Ovary (tissue), 9 donors: ENCODE data around the gene COLGALT1. TPM values are rescaled to one million over a fixed set of nuclear protein-coding genes. Genes with fewer than 3 reads are reported as not detected.
A peak's percentile ranks its signal among the peaks of the same experiment; 100 is the strongest.
"Not testable (repeated sequence)": the region's sequence is repeated elsewhere in the genome, so short reads cannot be mapped to it uniquely, and the experiment has no call there.

ENCODE experiments used
- DNase-seq, 5 donors: peaks; one replicate each; pipeline ENCODE4 v3.0.0-alpha.2; 2019 to 2020
- H3K27ac ChIP-seq, 2 donors: fragments of 200-600 bp; one replicate each; pipeline versions ENCODE4 v1.5.1 to v1.8.0; 2019 to 2022
- H3K27me3 ChIP-seq: fragments of 200-600 bp; one replicate; pipeline ENCODE4 v1.8.0; 2022
- H3K36me3 ChIP-seq: fragments of 200-600 bp; sonication (generic); one replicate; pipeline ENCODE4 v1.5.1; 2019
- H3K4me1 ChIP-seq: one replicate; pipeline ENCODE4 v1.8.1; 2013; ENCODE audit warnings: mild to moderate bottlenecking, moderate library complexity; ENCODE audit not compliant: insufficient read depth
- H3K4me3 ChIP-seq: fragments of 200-600 bp; sonication (generic); one replicate; pipeline ENCODE4 v1.5.1; 2017
- H3K9me3 ChIP-seq, 2 donors: fragments of 200-600 bp in 1 of 2; sonication (generic) in 1 of 2; one replicate each; pipeline versions ENCODE4 v1.5.1 to v1.8.1; 2013 to 2019; ENCODE audit warnings: mild to moderate bottlenecking in 1 of 2, moderate library complexity in 1 of 2
- CTCF ChIP-seq, 3 donors: fragments of 450-650 bp in 2 of 3; fragments of 200-600 bp in 1 of 3; IDR thresholded peaks; one replicate each; pipeline versions ENCODE4 v1.5.1 to v1.8.0; 2016 to 2022; ENCODE audit warnings: antibody characterized with exemption in 3 of 3, mild to moderate bottlenecking in 1 of 3
- EP300 ChIP-seq: sonication (generic); formaldehyde crosslinking; IDR thresholded peaks from one replicate; pipeline ENCODE4 v1.6.1; 2017; ENCODE audit warnings: antibody characterized with exemption
- POLR2A ChIP-seq: fragments of 450-650 bp; IDR thresholded peaks from one replicate; pipeline ENCODE4 v1.6.1; 2017; ENCODE audit warnings: antibody characterized with exemption, mild to moderate bottlenecking, moderate library complexity
- WGBS, 3 donors: extraction: QIAGEN DNeasy Blood & Tissue Kit in 1 of 3; methylation state at CpG; one replicate each; pipeline versions ENCODE4 v1.1.5 to v1.1.7; 2013 to 2017; 5-methylcytosine and 5-hydroxymethylcytosine counted together
- intact Hi-C, 4 donors: fragments of 100-400 bp; cut with DNase I; formaldehyde crosslinking; loops; one replicate each; pipeline versions ENCODE4 v1.11.0 to v1.15.1; 2022 to 2023
- polyA plus RNA-seq, 2 donors: library from polyadenylated mRNA; stranded (reverse); fragments of 200-250 nt in 1 of 2; fragments of 350-450 nt in 1 of 2; fragmentation: Illumina TruSeq in 1 of 2; extraction: RNeasy Lipid Tissue Mini Kit (QIAGEN cat#74804) in 1 of 2; gene quantifications; one replicate each; pipeline ENCODE4 v1.2.3, GENCODE V29; 2013 to 2014
- total RNA-seq, 7 donors: library from RNA; depleted of rRNA in 2 of 7; stranded (reverse); fragments of >200 nt in 2 of 7; fragmentation: NEBNext Ultra II Directional in 3 of 7; extraction: Animal tissue kit (Norgen Biotek cat#: 25700) in 3 of 7; gene quantifications; one replicate each; pipeline versions ENCODE4 v1.1.0 to v1.2.4, GENCODE V29; 2016 to 2023
- donor health status: DM: no; HTN: no; CAD: no; lungs with moderate emphysema.
- donor health status: DM: no; HTN: no; CAD: no.
- donor health status: Bipolar disorder and iron deficiency.
- donor health status: DM: yes; HTN: yes; CAD: no.
- donor health status: DM: no; HTN: no; CAD: no.
- donor health status: DM: yes; HTN: yes; CAD: no.

COLGALT1 gene
- total and polyA plus RNA-seq, 9 donors, result 30.4 to 75.2 (median 45.2) TPM

- Histone ChIP-seq H3K36me3 (no peaks in the 10 kb centered on the region), H3K9me3 (no peaks in the 10 kb centered on the region), H3K4me1 (no peaks in the 10 kb centered on the region), H3K27ac (no peak overlapping the region), H3K27me3 (no peaks in the 10 kb centered on the region), H3K4me3 (no peak overlapping the region)
- intact Hi-C loops, result no loop called here
- WGBS, 3 donors, result 77 to 82% (median 77%) methylated on average over 19 of the region's 19 CpGs
- TF ChIP-seq POLR2A (no peak), CTCF (IDR thresholded peaks at IDR 0.05) (no peak), EP300 (no peak)
- DNase-seq, result peak in 1 of 5 donors; percentile 34
These were observed 25.9 kb downstream of the COLGALT1 start for GRCh38 chr19:17581211-17581874.

- no peaks in the 10 kb centered on the region for H3K4me1 ChIP-seq
- no peaks in the 10 kb centered on the region for H3K36me3 ChIP-seq
- H3K9me3 ChIP-seq, result no peaks in the 10 kb centered on the region
- no peak overlapping the region for H3K4me3 ChIP-seq
- intact Hi-C loops, result no loop called here
- H3K27ac ChIP-seq, result no peak overlapping the region
- TF ChIP-seq POLR2A, result no peak
- TF ChIP-seq EP300, result no peak
- no peak for TF ChIP-seq CTCF (IDR thresholded peaks at IDR 0.05)
- 70 to 76% (median 71%) methylated on average over 7 to 8 of the region's 8 CpGs for WGBS, 3 donors
- DNase-seq, result no peak
- no peaks in the 10 kb centered on the region for H3K27me3 ChIP-seq
These were observed 27.2 kb downstream of the COLGALT1 start for GRCh38 chr19:17582613-17583012.

DNA sequence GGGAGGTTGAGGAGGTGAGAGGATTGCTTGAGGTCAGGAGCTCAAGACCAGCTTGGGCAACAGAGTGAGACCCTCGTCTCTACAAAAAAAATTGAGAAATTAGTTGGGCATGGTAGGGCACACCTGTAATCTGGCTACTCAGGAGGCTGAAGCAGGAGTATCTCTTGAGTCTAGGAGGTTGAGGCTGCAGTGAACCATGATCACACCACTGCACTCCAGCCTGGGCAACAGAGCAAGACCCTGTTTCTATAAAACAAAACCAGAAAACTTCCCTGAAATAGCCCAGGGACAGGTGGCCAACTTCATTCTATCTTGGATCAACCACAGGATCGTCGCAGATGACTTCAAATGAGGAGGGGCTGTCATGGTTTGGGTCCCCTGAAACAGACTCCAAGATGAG lies 28.7 kb downstream of the COLGALT1 start:
- Histone ChIP-seq H3K27ac (no peak overlapping the region), H3K27me3 (no peaks in the 10 kb centered on the region), H3K4me3 (no peak overlapping the region), H3K36me3 (no peaks in the 10 kb centered on the region), H3K9me3 (no peaks in the 10 kb centered on the region), H3K4me1 (no peaks in the 10 kb centered on the region)
- WGBS, 3 donors, result 44 to 59% (median 46%) methylated on average over 3 of the region's 3 CpGs
- no peak for DNase-seq
- TF ChIP-seq CTCF (IDR thresholded peaks at IDR 0.05) (no peak), EP300 (no peak), POLR2A (no peak)
- intact Hi-C loops, result no loop called here

DNA sequence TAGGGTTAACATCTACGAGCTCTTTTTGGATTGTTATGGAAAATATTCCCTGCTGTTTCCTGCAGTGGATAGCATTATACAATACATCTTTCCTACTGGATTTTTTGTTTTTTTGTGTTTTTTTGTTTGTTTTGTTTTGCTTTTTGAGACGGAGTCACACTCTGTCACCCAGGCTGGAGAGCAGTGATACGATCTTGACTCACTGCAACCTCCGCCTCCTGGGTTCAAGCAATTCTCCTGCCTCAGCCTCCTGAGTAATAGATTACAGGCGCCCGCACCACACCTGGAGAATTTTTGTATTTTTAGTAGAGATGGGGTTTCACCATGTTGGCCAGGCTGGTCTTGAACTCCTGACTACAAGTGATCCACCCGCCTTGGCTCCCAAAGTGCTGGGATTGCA lies 29.9 kb downstream of the COLGALT1 start:
- H3K9me3 ChIP-seq, DNase-seq, H3K4me3 ChIP-seq, H3K36me3 ChIP-seq, H3K4me1 ChIP-seq, H3K27me3 ChIP-seq, H3K27ac ChIP-seq, intact Hi-C loops: not testable (repeated sequence)
- 21 to 45% (median 21%) methylated on average over 7 of the region's 7 CpGs for WGBS, 3 donors

GRCh38 chr19:17590866-17591265 lies 35.4 kb downstream of the COLGALT1 start:
- Histone ChIP-seq H3K36me3 (no peaks in the 10 kb centered on the region), H3K27ac (no peak overlapping the region), H3K9me3 (no peaks in the 10 kb centered on the region), H3K4me1 (no peaks in the 10 kb centered on the region), H3K27me3 (no peaks in the 10 kb centered on the region), H3K4me3 (no peak overlapping the region)
- TF ChIP-seq CTCF (IDR thresholded peaks at IDR 0.05), result no peak
- no peak for TF ChIP-seq POLR2A
- TF ChIP-seq EP300, result no peak
- DNase-seq, result no peak
- WGBS, 3 donors, result 0 to 88% (median 85%) methylated on average over 1 of the region's 1 CpG
- intact Hi-C loops, result no loop called here

DNA sequence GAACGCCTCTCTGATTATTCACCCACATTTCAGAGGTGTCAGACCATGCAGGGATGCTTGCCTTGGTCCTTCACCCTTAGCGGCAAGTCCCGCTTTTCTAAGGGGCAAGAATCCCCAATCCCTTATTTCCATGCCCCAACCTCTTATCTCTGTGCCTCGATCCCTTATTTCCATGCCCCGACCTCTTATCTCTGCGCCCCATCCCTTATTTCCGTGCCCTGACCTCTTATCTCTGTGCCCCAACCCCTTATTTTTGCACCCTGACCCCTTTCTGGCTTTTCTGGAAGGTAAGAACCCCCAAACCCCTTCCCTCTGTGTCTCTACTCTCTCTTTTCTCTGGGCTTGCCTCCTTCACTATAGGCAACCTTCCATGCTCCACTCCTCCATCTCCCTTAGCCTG lies 38.8 kb downstream of the COLGALT1 start:
- H3K27ac ChIP-seq, H3K9me3 ChIP-seq, H3K4me3 ChIP-seq, H3K36me3 ChIP-seq, H3K4me1 ChIP-seq, intact Hi-C loops, H3K27me3 ChIP-seq, DNase-seq: not testable (repeated sequence)
- WGBS, 3 donors, result 81 to 84% (median 82%) methylated on average over 7 of the region's 7 CpGs

GRCh38 chr19:17598063-17598462 lies 42.6 kb downstream of the COLGALT1 start:
- 89 to 93% (median 90%) methylated on average over 8 of the region's 8 CpGs for WGBS, 3 donors
- H3K27me3 ChIP-seq, DNase-seq, H3K36me3 ChIP-seq, H3K9me3 ChIP-seq, H3K4me1 ChIP-seq, H3K4me3 ChIP-seq, intact Hi-C loops, H3K27ac ChIP-seq: not testable (repeated sequence)
